GM19035 (cell line): ENCODE results near the gene RNF144A.
"Not testable (repeated sequence)": the region's sequence is repeated elsewhere in the genome, so short reads cannot be mapped to it uniquely, and the experiment has no call there.

ENCODE experiments used
- ATAC-seq: cut with Tn5 transposase; IDR thresholded peaks from one replicate; pipeline ENCODE4 v1.9.1; 2021; ENCODE audit not compliant: unreplicated experiment

RNF144A gene, protein sequence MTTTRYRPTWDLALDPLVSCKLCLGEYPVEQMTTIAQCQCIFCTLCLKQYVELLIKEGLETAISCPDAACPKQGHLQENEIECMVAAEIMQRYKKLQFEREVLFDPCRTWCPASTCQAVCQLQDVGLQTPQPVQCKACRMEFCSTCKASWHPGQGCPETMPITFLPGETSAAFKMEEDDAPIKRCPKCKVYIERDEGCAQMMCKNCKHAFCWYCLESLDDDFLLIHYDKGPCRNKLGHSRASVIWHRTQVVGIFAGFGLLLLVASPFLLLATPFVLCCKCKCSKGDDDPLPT

DNA sequence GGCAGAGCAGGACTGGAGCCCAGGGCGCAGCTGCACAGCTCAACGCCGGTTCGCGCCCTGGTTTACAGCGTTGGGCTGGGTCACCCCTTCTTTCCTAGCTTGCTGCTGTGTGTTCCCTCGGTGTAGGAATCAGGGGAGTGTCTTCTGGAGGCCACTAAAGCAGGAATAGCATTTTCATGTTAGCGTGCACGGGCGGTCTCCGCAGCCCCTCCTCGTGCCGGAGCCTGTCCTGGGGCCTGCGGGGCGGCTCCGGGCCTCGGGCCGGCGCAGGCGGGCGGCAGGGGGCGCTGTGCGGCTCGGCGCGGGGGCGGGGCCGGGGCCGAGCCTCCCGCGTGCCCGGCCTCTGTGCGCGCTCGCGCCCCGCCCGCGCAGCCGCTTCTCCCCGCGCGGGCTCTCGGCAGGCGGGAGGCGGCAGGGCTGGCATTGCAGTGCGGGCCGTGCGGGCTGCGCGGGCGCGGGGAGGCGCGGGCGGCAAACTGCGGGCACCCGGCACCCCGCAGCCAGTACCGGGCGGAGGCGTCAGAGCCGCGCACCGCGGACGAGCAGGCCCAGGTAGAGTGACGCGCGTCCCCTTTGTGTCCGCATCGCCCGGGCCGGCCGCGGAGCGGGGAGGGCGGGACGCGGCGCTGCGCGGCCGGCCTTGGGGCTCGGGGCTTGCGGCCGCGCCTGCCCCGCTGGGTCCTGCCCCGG, at the start of gene RNF144A:
Gene RNF144A, plus strand, starts transcription at position 342 of the 690 bp plus-strand sequence. CDS start 79,515 bp downstream, outside the sequence.
- ATAC-seq, result peak; percentile 89

GRCh38 chr2:6872394-6872793, 44.8 kb upstream of the RNF144A start:
- ATAC-seq, result no peak

DNA sequence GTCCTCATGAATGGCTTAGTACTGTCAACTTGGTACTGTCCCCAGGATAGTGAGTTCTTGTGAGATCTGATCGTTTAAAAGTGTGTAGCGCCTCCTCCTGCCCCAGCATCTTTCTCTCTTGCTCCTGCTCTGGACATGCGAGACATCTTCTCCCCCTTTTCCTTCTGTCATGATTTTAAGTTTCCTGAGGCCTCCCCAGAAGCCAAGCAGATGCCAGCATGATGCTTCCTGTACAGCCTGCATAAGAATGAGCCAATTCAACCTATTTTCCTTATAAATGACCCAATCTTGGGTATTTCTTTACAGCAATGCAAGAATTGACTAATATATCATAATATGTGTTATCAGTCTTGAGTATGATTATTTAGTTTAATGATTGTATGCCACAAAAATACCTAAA, 43.2 kb upstream of the RNF144A start:
- no peak for ATAC-seq

- no peak for ATAC-seq
Observed at GRCh38 chr2:6876309-6876708, 40.9 kb upstream of the RNF144A start.

GRCh38 chr2:6877402-6878304, 39.6 kb upstream of the RNF144A start, which contains the start of gene RSAD2:
Gene RSAD2 (plus strand): TSS chr2:6877777. CDS start chr2:6877801, 24 bp downstream.
- peak; percentile 76 for ATAC-seq

DNA sequence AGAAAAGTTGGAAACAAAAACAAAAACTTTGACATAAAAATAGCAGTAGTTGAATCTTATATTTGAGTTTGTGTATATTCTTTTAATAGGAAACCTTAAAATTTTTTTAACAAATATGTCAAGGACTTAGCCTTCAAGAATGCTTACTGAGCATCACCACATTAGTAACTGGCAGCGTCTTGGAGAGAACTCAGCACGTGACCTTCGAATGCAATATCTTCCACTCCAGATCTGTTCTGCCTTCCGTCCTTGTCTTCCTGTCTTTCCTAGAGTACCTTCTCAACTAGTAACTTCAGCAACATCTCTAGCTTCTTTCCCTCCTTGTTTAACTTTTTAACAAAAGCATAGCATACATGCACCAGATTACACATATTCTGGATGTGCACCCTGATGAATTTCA, 38.7 kb upstream of the RNF144A start:
- no peak for ATAC-seq

GRCh38 chr2:6879011-6879410, 38.2 kb upstream of the RNF144A start:
- ATAC-seq, result no peak

DNA sequence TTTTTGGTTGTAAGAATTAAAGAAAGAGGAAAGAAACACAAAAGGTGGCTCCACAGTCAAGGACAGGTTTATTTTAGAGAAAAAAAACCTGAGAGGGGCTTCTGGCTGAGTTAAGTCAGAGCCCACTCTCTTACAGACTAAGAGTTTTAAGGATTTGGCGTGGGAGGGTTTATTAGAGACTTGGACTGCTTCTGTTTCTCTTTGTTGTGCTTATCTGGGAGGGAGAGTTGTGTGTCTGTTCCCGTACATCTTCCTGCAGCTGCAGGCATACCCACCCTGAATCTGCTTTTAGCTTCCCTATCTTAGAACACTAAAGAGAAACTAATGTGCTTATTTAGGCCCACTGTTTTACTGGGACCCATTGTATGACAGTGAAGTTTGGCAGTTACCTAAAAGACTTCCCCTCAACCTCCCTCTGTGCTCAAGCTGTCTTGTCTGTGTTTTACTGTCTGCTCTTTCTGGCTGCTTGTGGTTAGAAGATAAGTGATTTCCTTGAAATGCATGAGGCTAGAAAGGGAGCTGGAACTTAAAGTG, 36.9 kb upstream of the RNF144A start:
- ATAC-seq, result no peak

GRCh38 chr2:6881046-6881445, 36.2 kb upstream of the RNF144A start:
- ATAC-seq, result no peak

DNA sequence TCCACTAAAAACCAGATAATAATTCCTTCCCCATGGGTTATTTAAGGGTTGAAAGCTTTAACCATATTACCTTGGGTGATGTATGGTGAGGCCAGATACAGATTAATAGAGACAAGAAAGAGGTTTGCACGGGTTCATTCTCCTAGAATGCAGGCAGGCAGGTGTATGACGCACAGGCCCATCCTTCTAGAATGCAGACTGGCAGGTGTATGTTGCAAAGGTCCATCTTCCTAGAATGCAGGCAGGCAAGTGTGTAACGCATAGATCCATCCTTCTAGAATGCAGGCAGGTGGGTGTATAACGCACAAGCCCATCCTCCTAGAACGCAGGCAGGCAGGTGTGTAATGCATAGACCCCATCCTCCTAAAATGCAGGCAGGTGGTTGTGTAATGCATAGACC, 35.7 kb upstream of the RNF144A start:
- no peak for ATAC-seq

DNA sequence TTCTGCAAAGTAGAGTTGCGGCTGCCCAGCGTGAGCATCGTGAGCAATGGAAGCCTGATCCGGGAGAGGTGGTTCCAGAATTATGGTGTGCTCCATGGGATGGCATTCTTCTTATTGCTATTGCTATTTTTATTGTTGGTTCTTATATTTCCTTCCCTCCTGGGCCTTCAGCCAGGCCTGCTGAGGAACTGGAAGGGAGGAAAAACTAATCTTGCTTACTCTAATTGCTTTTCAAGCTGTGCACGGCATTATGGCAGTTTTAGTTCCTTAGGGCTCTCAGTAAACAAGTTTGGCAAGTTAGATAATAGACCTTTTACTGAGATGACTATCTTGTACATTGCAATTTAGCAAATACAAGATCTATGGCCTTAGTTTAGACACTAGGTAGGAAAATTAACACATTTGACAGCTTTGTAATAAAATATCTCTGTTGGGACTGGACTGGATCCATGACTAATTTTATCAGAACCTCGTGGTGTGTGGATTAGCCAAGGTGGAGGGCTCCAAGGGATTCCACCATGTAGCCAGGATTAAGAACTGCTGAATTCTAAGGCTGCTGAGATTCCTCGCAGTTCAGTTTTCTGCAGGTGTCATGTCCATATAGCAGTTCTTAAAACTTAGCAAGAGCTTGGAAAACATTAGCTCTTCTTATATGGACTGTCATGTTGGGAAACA, 33.6 kb upstream of the RNF144A start:
- no peak for ATAC-seq

DNA sequence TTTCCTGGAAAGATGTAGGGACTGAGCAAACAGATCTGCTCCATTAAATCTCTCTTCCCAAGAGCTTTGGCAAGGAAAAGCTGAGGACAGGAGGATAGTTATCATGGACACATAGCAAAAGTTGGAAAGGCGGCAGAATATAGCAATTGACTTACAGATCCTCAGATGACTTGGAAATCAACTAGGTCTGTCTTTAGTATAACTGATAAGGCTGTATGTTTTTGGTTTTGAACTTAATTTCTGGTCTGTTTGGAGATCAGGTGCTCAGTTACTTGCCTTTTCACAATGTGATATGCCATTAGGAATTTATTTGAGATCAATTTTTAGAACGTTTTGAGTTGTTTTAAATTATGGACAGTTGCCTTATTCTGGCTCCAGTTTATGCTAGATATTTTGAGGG, 31.7 kb upstream of the RNF144A start:
- ATAC-seq, result no peak

GRCh38 chr2:6885968-6886367, 31.2 kb upstream of the RNF144A start:
- no peak for ATAC-seq

DNA sequence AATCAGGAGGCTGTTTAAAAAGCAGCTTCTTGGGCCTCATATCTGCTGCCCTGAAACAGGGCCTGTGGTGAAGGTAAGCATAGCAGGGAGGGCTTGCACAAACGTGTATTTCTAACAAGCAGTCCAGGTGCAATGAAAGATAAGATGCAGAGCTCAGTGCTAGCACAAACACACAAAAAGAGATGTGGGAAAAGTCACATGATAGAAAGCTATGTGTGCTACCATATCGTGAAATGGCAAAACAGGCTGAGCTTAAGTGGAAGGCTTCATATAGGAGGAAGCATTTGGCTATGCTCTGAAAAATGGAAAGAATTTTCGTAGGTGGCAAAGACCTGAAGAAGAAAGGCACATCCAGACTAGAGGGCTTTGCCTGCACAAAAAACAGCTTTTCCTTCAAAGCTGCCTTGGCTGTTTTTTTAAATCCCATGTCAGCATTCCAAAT, 29.4 kb upstream of the RNF144A start:
- ATAC-seq, result no peak

- no peak for ATAC-seq
Observed at GRCh38 chr2:6888724-6889123, 28.5 kb upstream of the RNF144A start.

DNA sequence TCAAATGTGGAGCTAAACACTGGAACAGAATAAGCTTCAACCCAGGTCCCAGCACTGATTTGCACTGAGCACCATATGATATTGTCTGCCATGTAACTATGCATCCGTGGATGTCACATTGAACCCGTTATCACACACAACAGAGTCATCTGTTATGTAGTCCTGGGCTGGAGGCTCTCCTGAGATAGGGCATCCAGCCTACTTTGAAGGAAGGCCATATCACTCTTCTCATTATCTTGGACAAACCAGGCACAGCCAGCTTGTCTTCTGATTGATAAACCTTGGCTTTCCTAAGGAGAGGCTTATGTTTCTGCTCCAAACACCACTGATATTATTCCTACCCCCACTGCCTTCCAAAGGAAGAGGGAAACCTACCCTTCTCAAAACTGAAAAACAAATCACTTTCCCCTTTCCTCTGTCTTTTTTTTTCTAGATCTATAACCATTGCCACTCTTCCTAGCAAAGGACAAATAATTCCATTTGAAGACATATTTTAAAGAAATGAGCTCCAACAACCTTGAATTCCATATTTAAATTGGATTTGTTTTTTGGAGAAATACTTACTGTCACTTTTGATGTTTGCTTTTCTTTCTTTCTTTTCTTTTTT, 23.2 kb upstream of the RNF144A start:
- no peak for ATAC-seq

- ATAC-seq, result no peak
Observed at GRCh38 chr2:6896930-6897759, 20.1 kb upstream of the RNF144A start.

GRCh38 chr2:6902581-6902980, 14.6 kb upstream of the RNF144A start:
- ATAC-seq, result not testable (repeated sequence)

- ATAC-seq, result no peak
Observed at GRCh38 chr2:6905668-6906067, 11.5 kb upstream of the RNF144A start.
